GM12892 (cell line): Measurements from ENCODE around the gene EDRF1.

Experiments
- POLR2A ChIP-seq: IDR thresholded peaks from 2 replicates; pipeline ENCODE4 v1.6.1; 2011; ENCODE audit warnings: low read depth, low read length, control low read depth
- POLR2AphosphoS5 ChIP-seq: IDR thresholded peaks from 2 replicates; pipeline ENCODE4 v1.6.1; 2011; ENCODE audit warnings: low read depth, low read length, control low read depth

DNA sequence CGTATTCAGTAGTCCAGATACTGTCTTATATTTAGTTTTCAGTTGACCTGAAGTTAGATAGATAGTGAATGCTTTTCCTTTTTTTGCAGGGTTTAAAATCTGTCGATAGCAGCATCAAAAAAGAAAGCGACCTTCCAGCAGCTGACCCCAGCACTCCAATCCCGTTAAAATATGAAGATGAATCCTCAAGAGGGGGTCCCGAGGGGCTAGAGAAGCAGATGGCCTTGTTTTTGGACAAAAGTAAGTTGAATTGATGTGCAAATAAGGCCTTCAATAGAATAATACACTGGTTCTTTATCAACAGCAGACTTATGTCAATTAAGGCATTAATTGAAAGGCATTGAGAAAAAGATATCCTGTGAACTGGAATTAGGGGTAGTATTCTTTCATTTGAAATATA, 18.7 kb downstream of the EDRF1 start:
- TF ChIP-seq POLR2AphosphoS5, result no peak
- no peak for TF ChIP-seq POLR2A
